Activated T-helper 1 cell treated with Interleukin-2 at 50 U/mL for 16 hours (primary cell): Measurements from ENCODE around the gene CACNA1C.
"Not testable (repeated sequence)": the region's sequence is repeated elsewhere in the genome, so short reads cannot be mapped to it uniquely, and the experiment has no call there.

Experiments used
- DNase-seq: peaks from one replicate; pipeline ENCODE4 v3.0.0-alpha.2; 2020; ENCODE audit warnings: low read depth

CACNA1C gene

GRCh38 chr12:2488131-2488530 is 435.3 kb downstream of the CACNA1C start:
- no peak for DNase-seq

GRCh38 chr12:2488596-2488995 is 435.8 kb downstream of the CACNA1C start:
- DNase-seq = no peak

GRCh38 chr12:2489275-2489674 is 436.5 kb downstream of the CACNA1C start:
- no peak for DNase-seq

- DNase-seq = no peak
Observed at GRCh38 chr12:2490831-2491230, 438.0 kb downstream of the CACNA1C start.

- not testable (repeated sequence) for DNase-seq
Observed at GRCh38 chr12:2491349-2491748, 438.6 kb downstream of the CACNA1C start.

- no peak for DNase-seq
Observed at GRCh38 chr12:2492236-2492635, 439.4 kb downstream of the CACNA1C start.

GRCh38 chr12:2493086-2493485 is 440.3 kb downstream of the CACNA1C start:
- no peak for DNase-seq

- no peak for DNase-seq
Observed at GRCh38 chr12:2494486-2495192, 441.9 kb downstream of the CACNA1C start.

- DNase-seq = no peak
Observed at GRCh38 chr12:2495417-2496112, 442.8 kb downstream of the CACNA1C start.

- no peak for DNase-seq
Observed at GRCh38 chr12:2498964-2499500, 446.2 kb downstream of the CACNA1C start.

- no peak for DNase-seq
Observed at GRCh38 chr12:2501464-2502191, 448.8 kb downstream of the CACNA1C start.

- no peak for DNase-seq
Observed at GRCh38 chr12:2503036-2503435, 450.2 kb downstream of the CACNA1C start.

GRCh38 chr12:2503762-2504161 is 451.0 kb downstream of the CACNA1C start:
- no peak for DNase-seq

GRCh38 chr12:2504577-2504976 is 451.8 kb downstream of the CACNA1C start:
- DNase-seq = no peak

GRCh38 chr12:2507814-2508213 is 455.0 kb downstream of the CACNA1C start:
- DNase-seq = no peak

- no peak for DNase-seq
Observed at GRCh38 chr12:2509137-2509536, 456.4 kb downstream of the CACNA1C start.

- no peak for DNase-seq
Observed at GRCh38 chr12:2510045-2510444, 457.3 kb downstream of the CACNA1C start.

- DNase-seq = no peak
Observed at GRCh38 chr12:2513141-2514037, 460.6 kb downstream of the CACNA1C start.

- DNase-seq = no peak
Observed at GRCh38 chr12:2514038-2514340, 461.2 kb downstream of the CACNA1C start.

GRCh38 chr12:2520722-2521246 is 468.0 kb downstream of the CACNA1C start:
- DNase-seq = no peak

GRCh38 chr12:2523317-2523716 is 470.5 kb downstream of the CACNA1C start:
- no peak for DNase-seq

GRCh38 chr12:2523844-2524243 is 471.1 kb downstream of the CACNA1C start:
- no peak for DNase-seq
